Activated T-cell treated with anti-CD3 and anti-CD28 coated beads, Interleukin-2, amount 50 U/mL, for 24 hours (primary cell): ENCODE measurements around the gene UBE3A.

Experiments
- DNase-seq: peaks from one replicate; pipeline ENCODE4 v3.0.0-alpha.2; 2020
- H3K27ac Mint-ChIP-seq: 2 replicates; pipeline ENCODE4 v1.8.0; 2020; ENCODE audit warnings: mild to moderate bottlenecking, mixed read lengths
- H3K27me3 Mint-ChIP-seq: 2 replicates; pipeline ENCODE4 v1.8.0; 2020; ENCODE audit warnings: mixed read lengths
- H3K36me3 Mint-ChIP-seq: 2 replicates; pipeline ENCODE4 v1.8.0; 2020; ENCODE audit warnings: low read depth, mixed read lengths
- H3K4me1 Mint-ChIP-seq: 2 replicates; pipeline ENCODE4 v1.8.0; 2020; ENCODE audit warnings: low read depth, mixed read lengths
- H3K4me3 Mint-ChIP-seq: 2 replicates; pipeline ENCODE4 v1.8.0; 2020; ENCODE audit warnings: mild to moderate bottlenecking, moderate library complexity, mixed read lengths
- H3K9me3 Mint-ChIP-seq: 2 replicates; pipeline ENCODE4 v1.8.0; 2020; ENCODE audit warnings: mixed read lengths

The UBE3A gene

GRCh38 chr15:25438601-25439368 is at the start of gene UBE3A:
Gene UBE3A (minus strand): TSS chr15:25439024. CDS start chr15:25409107, 29,917 bp downstream.
- Mint-ChIP-seq H3K27ac (peak within 1 kb of the TSS; percentile 94), H3K9me3 (no peaks in the 10 kb centered on the region), H3K36me3 (peaks cover 36% of the 10 kb centered on the region), H3K27me3 (no peaks in the 10 kb centered on the region), H3K4me1 (peaks cover 40% of the 10 kb centered on the region), H3K4me3 (peak within 1 kb of the TSS; percentile 91)
- peak; percentile 93 for DNase-seq

GRCh38 chr15:25487226-25487884 is 48.5 kb upstream of the UBE3A start:
- Mint-ChIP-seq H3K27ac (no peak overlapping the region), H3K36me3 (no peaks in the 10 kb centered on the region), H3K4me3 (no peak overlapping the region), H3K9me3 (peaks cover 12% of the 10 kb centered on the region), H3K4me1 (no peaks in the 10 kb centered on the region), H3K27me3 (peaks cover 10% of the 10 kb centered on the region)
- DNase-seq: no peak

- Mint-ChIP-seq H3K27ac (no peak overlapping the region), H3K9me3 (peaks cover 8% of the 10 kb centered on the region), H3K36me3 (no peaks in the 10 kb centered on the region), H3K4me3 (no peak overlapping the region), H3K4me1 (no peaks in the 10 kb centered on the region), H3K27me3 (peaks cover 12% of the 10 kb centered on the region)
- no peak for DNase-seq
Measured at GRCh38 chr15:25486051-25486450, 47.2 kb upstream of the UBE3A start.

- H3K4me1 Mint-ChIP-seq: no peaks in the 10 kb centered on the region
- H3K27ac Mint-ChIP-seq: no peak overlapping the region
- H3K9me3 Mint-ChIP-seq: no peaks in the 10 kb centered on the region
- H3K27me3 Mint-ChIP-seq: peaks cover 4% of the 10 kb centered on the region
- no peak for DNase-seq
- H3K36me3 Mint-ChIP-seq: no peaks in the 10 kb centered on the region
- no peak overlapping the region for H3K4me3 Mint-ChIP-seq
Measured at GRCh38 chr15:25481208-25481859, 42.5 kb upstream of the UBE3A start.

GRCh38 chr15:25478313-25478712 is 39.5 kb upstream of the UBE3A start:
- Mint-ChIP-seq H3K36me3 (no peaks in the 10 kb centered on the region), H3K9me3 (no peaks in the 10 kb centered on the region), H3K4me3 (no peak overlapping the region), H3K4me1 (no peaks in the 10 kb centered on the region), H3K27me3 (peaks cover 2% of the 10 kb centered on the region), H3K27ac (no peak overlapping the region)
- no peak for DNase-seq

- no peaks in the 10 kb centered on the region for H3K36me3 Mint-ChIP-seq
- H3K27me3 Mint-ChIP-seq: peaks cover 2% of the 10 kb centered on the region
- peaks cover 3% of the 10 kb centered on the region for H3K9me3 Mint-ChIP-seq
- H3K4me1 Mint-ChIP-seq: no peaks in the 10 kb centered on the region
- no peak for DNase-seq
- no peak overlapping the region for H3K27ac Mint-ChIP-seq
- no peak overlapping the region for H3K4me3 Mint-ChIP-seq
Measured at GRCh38 chr15:25477816-25478215, 39.0 kb upstream of the UBE3A start.

GRCh38 chr15:25474251-25474650 is 35.4 kb upstream of the UBE3A start:
- no peak for DNase-seq
- Mint-ChIP-seq H3K36me3 (no peaks in the 10 kb centered on the region), H3K27me3 (peaks cover 11% of the 10 kb centered on the region), H3K27ac (no peak overlapping the region), H3K4me3 (no peak overlapping the region), H3K9me3 (peaks cover 16% of the 10 kb centered on the region), H3K4me1 (no peaks in the 10 kb centered on the region)

GRCh38 chr15:25470230-25470629 is 31.4 kb upstream of the UBE3A start:
- no peaks in the 10 kb centered on the region for H3K36me3 Mint-ChIP-seq
- peaks cover 19% of the 10 kb centered on the region for H3K9me3 Mint-ChIP-seq
- no peak overlapping the region for H3K27ac Mint-ChIP-seq
- peaks cover 22% of the 10 kb centered on the region for H3K27me3 Mint-ChIP-seq
- H3K4me1 Mint-ChIP-seq: no peaks in the 10 kb centered on the region
- no peak for DNase-seq
- H3K4me3 Mint-ChIP-seq: no peak overlapping the region

- Mint-ChIP-seq H3K9me3 (peaks cover 19% of the 10 kb centered on the region), H3K36me3 (no peaks in the 10 kb centered on the region), H3K27ac (no peak overlapping the region), H3K4me3 (no peak overlapping the region), H3K27me3 (peaks cover 22% of the 10 kb centered on the region), H3K4me1 (no peaks in the 10 kb centered on the region)
- DNase-seq: no peak
Measured at GRCh38 chr15:25469377-25469776, 30.6 kb upstream of the UBE3A start.

- no peak for DNase-seq
- Mint-ChIP-seq H3K36me3 (no peaks in the 10 kb centered on the region), H3K4me3 (no peak overlapping the region), H3K4me1 (no peaks in the 10 kb centered on the region), H3K27me3 (peaks cover 22% of the 10 kb centered on the region), H3K9me3 (peaks cover 19% of the 10 kb centered on the region), H3K27ac (no peak overlapping the region)
Measured at GRCh38 chr15:25468611-25469010, 29.8 kb upstream of the UBE3A start.

- Mint-ChIP-seq H3K36me3 (no peaks in the 10 kb centered on the region), H3K9me3 (peaks cover 3% of the 10 kb centered on the region), H3K4me1 (no peaks in the 10 kb centered on the region), H3K27ac (no peak overlapping the region), H3K27me3 (peaks cover 14% of the 10 kb centered on the region), H3K4me3 (no peak overlapping the region)
- DNase-seq: no peak
Measured at GRCh38 chr15:25465835-25466234, 27.0 kb upstream of the UBE3A start.

GRCh38 chr15:25464784-25465183 is 26.0 kb upstream of the UBE3A start:
- Mint-ChIP-seq H3K27ac (no peak overlapping the region), H3K27me3 (peaks cover 11% of the 10 kb centered on the region), H3K4me1 (no peaks in the 10 kb centered on the region), H3K36me3 (no peaks in the 10 kb centered on the region), H3K9me3 (peaks cover 3% of the 10 kb centered on the region), H3K4me3 (no peak overlapping the region)
- DNase-seq: no peak

GRCh38 chr15:25464383-25464782 is 25.6 kb upstream of the UBE3A start:
- H3K9me3 Mint-ChIP-seq: peaks cover 3% of the 10 kb centered on the region
- no peaks in the 10 kb centered on the region for H3K36me3 Mint-ChIP-seq
- H3K4me3 Mint-ChIP-seq: no peak overlapping the region
- no peak overlapping the region for H3K27ac Mint-ChIP-seq
- peaks cover 11% of the 10 kb centered on the region for H3K27me3 Mint-ChIP-seq
- no peak for DNase-seq
- H3K4me1 Mint-ChIP-seq: no peaks in the 10 kb centered on the region

- Mint-ChIP-seq H3K4me3 (no peak overlapping the region), H3K4me1 (no peaks in the 10 kb centered on the region), H3K27me3 (no peaks in the 10 kb centered on the region), H3K27ac (no peak overlapping the region), H3K36me3 (no peaks in the 10 kb centered on the region), H3K9me3 (peaks cover 4% of the 10 kb centered on the region)
- no peak for DNase-seq
Measured at GRCh38 chr15:25456196-25456595, 17.4 kb upstream of the UBE3A start.

- H3K27ac Mint-ChIP-seq: no peak overlapping the region
- H3K27me3 Mint-ChIP-seq: peaks cover 3% of the 10 kb centered on the region
- H3K9me3 Mint-ChIP-seq: peaks cover 12% of the 10 kb centered on the region
- H3K4me1 Mint-ChIP-seq: no peaks in the 10 kb centered on the region
- DNase-seq: no peak
- H3K36me3 Mint-ChIP-seq: no peaks in the 10 kb centered on the region
- H3K4me3 Mint-ChIP-seq: no peak overlapping the region
Measured at GRCh38 chr15:25455226-25455625, 16.4 kb upstream of the UBE3A start.
